Activated CD4-positive, alpha-beta T cell treated with anti-CD3 and anti-CD28 coated beads, Interleukin-2, amount 50 U/mL, for 4 hours (primary cell): ENCODE data around the gene CDC14B.
"Not testable (repeated sequence)": the region's sequence is repeated elsewhere in the genome, so short reads cannot be mapped to it uniquely, and the experiment has no call there.

ENCODE experiments used
- DNase-seq, 2 experiments: peaks; one replicate each; pipeline ENCODE4 v3.0.0-alpha.2; 2020

CDC14B gene

GRCh38 chr9:96619491-96620180 is at the start of gene CDC14B:
CDC14B (minus strand) TSS chr9:96619843; CDS start chr9:96619378, 465 bp downstream.
- DNase-seq: peak; percentile 69 to 73

GRCh38 chr9:96668868-96669534 is 49.4 kb upstream of the CDC14B start:
- DNase-seq: no peak

GRCh38 chr9:96667363-96667728 is 47.7 kb upstream of the CDC14B start:
- DNase-seq: no peak

- not testable (repeated sequence) for DNase-seq
These were observed 47.2 kb upstream of the CDC14B start for GRCh38 chr9:96666653-96667362.

- DNase-seq: no peak
These were observed 46.1 kb upstream of the CDC14B start for GRCh38 chr9:96665789-96666188.

- no peak for DNase-seq
These were observed 44.0 kb upstream of the CDC14B start for GRCh38 chr9:96663506-96664120.

GRCh38 chr9:96661711-96662110 is 42.1 kb upstream of the CDC14B start:
- no peak for DNase-seq

GRCh38 chr9:96660692-96661248 is 41.1 kb upstream of the CDC14B start:
- DNase-seq: no peak

- DNase-seq: peak; percentile 84 to 85
These were observed 35.7 kb upstream of the CDC14B start, which contains the start of gene PRXL2C for GRCh38 chr9:96655198-96655851. PRXL2C (minus strand) TSS chr9:96655317; CDS start chr9:96655281, 36 bp downstream.

GRCh38 chr9:96654450-96655197 is 35.0 kb upstream of the CDC14B start:
- peak; percentile 52 to 58 for DNase-seq

- DNase-seq: no peak
These were observed 32.0 kb upstream of the CDC14B start for GRCh38 chr9:96651626-96652025.

- DNase-seq: no peak
These were observed 30.1 kb upstream of the CDC14B start for GRCh38 chr9:96649620-96650324.

- DNase-seq: no peak
These were observed 26.7 kb upstream of the CDC14B start for GRCh38 chr9:96646081-96646991.

- DNase-seq: no peak
These were observed 24.5 kb upstream of the CDC14B start for GRCh38 chr9:96644137-96644536.

- DNase-seq: no peak
These were observed 21.9 kb upstream of the CDC14B start for GRCh38 chr9:96641514-96641913.

GRCh38 chr9:96638606-96639364 is 19.1 kb upstream of the CDC14B start:
- DNase-seq: no peak

- DNase-seq: no peak
These were observed 16.7 kb upstream of the CDC14B start for GRCh38 chr9:96636368-96636767.

- DNase-seq: not testable (repeated sequence)
These were observed 13.9 kb upstream of the CDC14B start for GRCh38 chr9:96633579-96633978.

GRCh38 chr9:96626912-96627311 is 7.3 kb upstream of the CDC14B start:
- no peak for DNase-seq
